Suprapubic skin (tissue), 4 donors: Measurements from ENCODE around the gene HOXA9. TPM values are rescaled to one million over a fixed set of nuclear protein-coding genes. Genes with fewer than 3 reads are reported as not detected.

Experiments
- DNase-seq, 2 donors: peaks; one replicate each; pipeline ENCODE4 v3.0.0-alpha.2; 2019; ENCODE audit warnings: low spot score in 2 of 2
- H3K27ac ChIP-seq: fragments of 200-600 bp; sonication (generic); one replicate; pipeline ENCODE4 v1.5.1; 2019
- H3K27me3 ChIP-seq: fragments of 200-600 bp; sonication (generic); one replicate; pipeline ENCODE4 v1.5.1; 2019
- H3K36me3 ChIP-seq: fragments of 200-600 bp; sonication (generic); one replicate; pipeline ENCODE4 v1.5.1; 2019
- H3K4me1 ChIP-seq: fragments of 200-600 bp; sonication (generic); one replicate; pipeline ENCODE4 v1.5.1; 2019
- H3K4me3 ChIP-seq: fragments of 200-600 bp; sonication (generic); one replicate; pipeline ENCODE4 v1.5.1; 2019; ENCODE audit warnings: mild to moderate bottlenecking
- H3K9me3 ChIP-seq: fragments of 200-600 bp; sonication (generic); one replicate; pipeline ENCODE4 v1.5.1; 2019
- EP300 ChIP-seq: sonication (generic); formaldehyde crosslinking; IDR thresholded peaks from one replicate; pipeline ENCODE4 v1.6.1; 2017; ENCODE audit warnings: antibody characterized with exemption
- POLR2A ChIP-seq, 2 donors: fragments of 450-650 bp; IDR thresholded peaks; one replicate each; pipeline ENCODE4 v1.6.1; 2017; ENCODE audit warnings: antibody characterized with exemption in 2 of 2, mild to moderate bottlenecking in 2 of 2, moderate library complexity in 2 of 2
- POLR2AphosphoS5 ChIP-seq, 3 donors: sonication (generic); formaldehyde crosslinking; IDR thresholded peaks; one replicate each; pipeline ENCODE4 v1.6.1; 2017; ENCODE audit warnings: antibody characterized with exemption in 3 of 3
- WGBS: methylation state at CpG from one replicate; pipeline ENCODE4 v1.1.5; 2018; 5-methylcytosine and 5-hydroxymethylcytosine counted together
- total RNA-seq, 4 donors: library from RNA; depleted of rRNA; stranded (reverse); fragments of >200 nt; gene quantifications; one replicate each; pipeline ENCODE4 v1.1.0, GENCODE V29; 2016
- TF ChIP-seq, protein P1 (sequence below), 2 donors: fragments of 200-600 bp in 1 of 2; fragments of 450-650 bp in 1 of 2; sonication (generic) in 1 of 2; IDR thresholded peaks; one replicate each; pipeline ENCODE4 v1.5.1; 2016 to 2019; ENCODE audit warnings: antibody characterized with exemption in 2 of 2, mild to moderate bottlenecking in 1 of 2, moderate library complexity in 1 of 2

The HOXA9 gene
- total RNA-seq, 4 donors from 2014 or later: 26.7 to 64.8 (median 48.7) TPM

DNA sequence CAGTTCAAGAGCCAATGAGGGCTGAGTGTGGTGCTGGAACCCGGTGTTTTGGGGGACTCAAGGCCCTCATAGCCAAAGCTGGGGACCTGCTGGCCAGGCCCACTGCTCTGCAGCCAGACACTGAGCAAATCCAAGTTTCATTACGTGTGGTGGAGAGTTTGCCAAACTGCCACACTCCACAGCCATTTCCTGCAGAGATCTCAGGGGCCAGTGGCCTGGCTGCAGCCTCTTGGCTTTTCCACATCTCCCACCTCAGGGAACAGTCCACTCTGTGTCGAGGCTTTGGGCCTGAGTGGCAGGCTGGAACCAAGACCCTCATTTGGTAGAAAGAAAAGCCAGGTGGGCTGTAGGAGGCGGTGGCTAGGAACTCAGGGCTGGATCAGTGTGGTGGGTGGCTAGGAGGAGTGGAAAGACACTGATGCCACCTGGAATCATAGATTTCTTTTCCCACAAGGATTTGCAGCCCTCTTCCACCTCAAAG, 16.5 kb upstream of the HOXA9 start:
- H3K27ac ChIP-seq: no peak overlapping the region
- peak; percentile 49 to 72 for DNase-seq

DNA sequence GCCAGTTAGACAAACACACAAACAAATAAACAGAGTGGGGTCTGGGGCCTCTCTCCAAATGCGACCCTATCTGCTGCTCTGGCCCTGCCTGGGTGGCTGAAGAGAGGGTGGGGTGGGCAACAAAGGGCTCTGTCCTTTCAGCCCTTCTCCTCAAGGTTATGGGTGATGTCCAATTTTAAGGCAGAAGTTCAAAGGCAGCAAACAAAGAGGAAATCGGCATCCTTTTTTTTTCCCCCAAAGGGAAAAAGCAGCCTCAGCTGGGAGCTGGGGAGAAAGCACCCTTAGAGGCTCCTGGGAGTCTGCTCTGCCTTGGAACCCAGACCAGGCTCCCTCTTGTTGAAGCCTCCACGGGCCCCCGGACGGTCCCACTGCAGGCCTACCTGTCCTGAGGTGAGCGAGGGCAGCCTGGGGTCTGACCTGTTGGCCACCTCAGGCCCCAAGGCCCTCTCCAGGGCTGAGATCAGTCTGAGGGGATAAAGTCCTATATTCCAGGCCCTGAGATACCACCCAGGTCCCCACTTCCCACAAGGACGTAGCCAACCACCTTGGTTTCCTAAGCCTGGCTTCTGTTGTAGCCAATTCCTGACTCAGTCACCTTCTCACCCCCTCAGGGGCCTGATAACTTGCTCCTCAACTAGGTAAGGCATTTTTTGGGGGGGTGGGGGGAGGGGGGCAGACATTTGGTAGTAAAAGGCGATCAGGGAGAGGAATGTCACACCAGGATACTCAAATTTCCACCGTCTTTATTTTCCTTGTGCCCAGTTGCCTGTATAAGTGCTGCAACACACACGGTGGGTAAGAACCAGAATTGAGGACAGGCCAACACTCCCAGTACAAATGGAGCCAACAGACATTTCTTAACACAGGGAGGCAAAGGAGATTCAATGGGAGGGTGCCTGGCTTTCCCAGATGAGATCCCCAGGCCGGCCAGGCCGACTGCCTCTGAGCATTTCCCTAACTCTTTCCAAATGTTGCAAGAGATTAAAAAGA, 15.4 kb upstream of the HOXA9 start:
- H3K27me3 ChIP-seq: peaks cover 59% of the 10 kb centered on the region
- peak overlapping the region; percentile 32 for H3K4me3 ChIP-seq
- no peaks in the 10 kb centered on the region for H3K36me3 ChIP-seq
- peak overlapping the region; percentile 42 for H3K27ac ChIP-seq
- DNase-seq: peak; percentile 67 to 75
- H3K4me1 ChIP-seq: peaks cover 50% of the 10 kb centered on the region
- no peak for TF ChIP-seq EP300
- TF ChIP-seq, protein P1, sequence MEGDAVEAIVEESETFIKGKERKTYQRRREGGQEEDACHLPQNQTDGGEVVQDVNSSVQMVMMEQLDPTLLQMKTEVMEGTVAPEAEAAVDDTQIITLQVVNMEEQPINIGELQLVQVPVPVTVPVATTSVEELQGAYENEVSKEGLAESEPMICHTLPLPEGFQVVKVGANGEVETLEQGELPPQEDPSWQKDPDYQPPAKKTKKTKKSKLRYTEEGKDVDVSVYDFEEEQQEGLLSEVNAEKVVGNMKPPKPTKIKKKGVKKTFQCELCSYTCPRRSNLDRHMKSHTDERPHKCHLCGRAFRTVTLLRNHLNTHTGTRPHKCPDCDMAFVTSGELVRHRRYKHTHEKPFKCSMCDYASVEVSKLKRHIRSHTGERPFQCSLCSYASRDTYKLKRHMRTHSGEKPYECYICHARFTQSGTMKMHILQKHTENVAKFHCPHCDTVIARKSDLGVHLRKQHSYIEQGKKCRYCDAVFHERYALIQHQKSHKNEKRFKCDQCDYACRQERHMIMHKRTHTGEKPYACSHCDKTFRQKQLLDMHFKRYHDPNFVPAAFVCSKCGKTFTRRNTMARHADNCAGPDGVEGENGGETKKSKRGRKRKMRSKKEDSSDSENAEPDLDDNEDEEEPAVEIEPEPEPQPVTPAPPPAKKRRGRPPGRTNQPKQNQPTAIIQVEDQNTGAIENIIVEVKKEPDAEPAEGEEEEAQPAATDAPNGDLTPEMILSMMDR (IDR thresholded peaks at IDR 0.05): no peak
- TF ChIP-seq POLR2AphosphoS5 (IDR thresholded peaks at IDR 0.05): no peak
- TF ChIP-seq POLR2A (IDR thresholded peaks at IDR 0.05): no peak
- WGBS: 86% methylated on average over 8 of the region's 12 CpGs
- H3K9me3 ChIP-seq: no peaks in the 10 kb centered on the region

More for the DNA sequence above, 16.5 kb upstream of the HOXA9 start:
- H3K36me3 ChIP-seq: no peaks in the 10 kb centered on the region
- H3K4me1 ChIP-seq: peaks cover 49% of the 10 kb centered on the region
- peaks cover 70% of the 10 kb centered on the region for H3K27me3 ChIP-seq
- H3K9me3 ChIP-seq: no peaks in the 10 kb centered on the region
- TF ChIP-seq EP300 (no peak), POLR2A (IDR thresholded peaks at IDR 0.05) (no peak), POLR2AphosphoS5 (IDR thresholded peaks at IDR 0.05) (no peak)
- TF ChIP-seq, protein P1 (IDR thresholded peaks at IDR 0.05): no peak
- no peak overlapping the region for H3K4me3 ChIP-seq
- WGBS: 82% methylated on average over 4 of the region's 4 CpGs

DNA sequence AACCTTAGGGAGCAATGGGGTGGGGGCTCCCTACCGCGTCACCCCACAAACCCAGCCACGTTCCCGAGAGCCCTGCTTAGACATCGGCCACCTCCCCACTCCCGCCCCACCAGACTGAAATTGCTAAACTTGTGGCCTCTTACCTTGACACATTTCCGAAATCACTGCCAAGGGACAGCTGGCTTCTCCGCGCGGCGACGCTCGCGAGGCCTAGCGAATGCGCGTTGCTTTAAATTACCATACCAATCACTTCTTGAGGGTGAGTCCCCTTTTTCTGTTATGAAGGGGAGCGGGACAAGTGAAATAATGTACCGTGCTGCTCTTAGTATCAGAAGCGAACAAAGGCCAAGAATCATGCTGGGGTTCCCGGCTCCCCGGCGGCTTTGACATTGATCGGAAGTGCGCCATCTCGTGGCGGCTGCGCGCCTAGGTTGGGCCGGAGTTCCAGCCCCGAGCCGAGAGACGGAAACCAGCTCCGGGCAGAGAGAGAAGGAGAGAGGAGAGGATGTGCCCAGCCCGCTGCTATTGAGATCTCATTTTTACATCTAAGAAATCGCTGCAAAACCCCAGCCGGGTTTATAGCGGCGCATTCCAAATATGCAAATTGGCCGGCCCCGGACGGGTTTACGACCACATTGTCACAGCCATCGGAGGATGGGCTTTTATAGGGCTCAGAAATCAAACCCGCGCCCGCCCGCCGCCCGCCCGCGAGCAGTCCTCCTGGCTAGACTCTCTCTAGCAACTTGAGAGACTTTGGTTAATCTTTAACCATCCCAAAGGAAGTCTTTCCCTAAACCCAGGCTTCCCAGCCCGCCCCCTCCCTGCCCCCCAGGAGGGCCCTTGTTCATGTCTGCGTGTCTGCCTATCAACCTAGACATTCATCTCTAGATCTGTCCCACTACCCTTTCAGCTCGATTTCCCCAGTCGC, 14.4 kb upstream of the HOXA9 start:
- H3K4me1 ChIP-seq: peaks cover 48% of the 10 kb centered on the region
- DNase-seq: peak; percentile 89 to 91
- peak overlapping the region; percentile 42 for H3K27ac ChIP-seq
- peaks cover 49% of the 10 kb centered on the region for H3K27me3 ChIP-seq
- H3K9me3 ChIP-seq: no peaks in the 10 kb centered on the region
- 36% methylated on average over 56 of the region's 56 CpGs for whole genome bisulfite sequencing
- TF ChIP-seq EP300 (no peak), POLR2AphosphoS5 (IDR thresholded peaks at IDR 0.05) (peak in 1 of 3 donors; percentile 15), POLR2A (IDR thresholded peaks at IDR 0.05) (no peak)
- TF ChIP-seq, protein P1 (IDR thresholded peaks at IDR 0.05): peak; percentile 61 to 93
- H3K36me3 ChIP-seq: no peaks in the 10 kb centered on the region
- H3K4me3 ChIP-seq: peak overlapping the region; percentile 32

DNA sequence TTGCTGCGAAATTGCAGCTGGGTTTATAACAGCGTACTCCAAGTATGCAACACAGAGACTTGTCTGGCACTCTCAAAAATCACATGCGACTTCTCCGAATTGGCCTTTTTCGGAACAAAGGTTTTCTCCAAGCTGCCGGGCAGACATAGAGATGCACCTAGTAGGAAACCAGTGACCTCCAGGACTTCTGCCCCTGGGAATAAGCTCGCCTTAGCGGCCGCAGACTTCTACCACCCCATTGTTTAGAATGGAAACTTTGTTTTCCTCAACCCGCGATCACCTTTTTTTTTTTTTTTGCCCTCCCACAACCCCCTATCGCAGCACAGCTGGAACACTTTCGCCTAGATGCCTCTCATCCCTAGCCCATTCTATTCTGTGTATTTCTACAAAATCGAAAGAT, 13.7 kb upstream of the HOXA9 start:
- Histone ChIP-seq H3K4me3 (peak overlapping the region; percentile 32), H3K27ac (peak overlapping the region; percentile 42), H3K9me3 (no peaks in the 10 kb centered on the region), H3K4me1 (peaks cover 48% of the 10 kb centered on the region), H3K36me3 (no peaks in the 10 kb centered on the region), H3K27me3 (peaks cover 45% of the 10 kb centered on the region)
- 56% methylated on average over 14 of the region's 14 CpGs for WGBS
- peak; percentile 55 to 74 for DNase-seq
- TF ChIP-seq POLR2AphosphoS5 (IDR thresholded peaks at IDR 0.05): no peak
- TF ChIP-seq EP300: no peak
- TF ChIP-seq, protein P1 (IDR thresholded peaks at IDR 0.05): no peak
- TF ChIP-seq POLR2A (IDR thresholded peaks at IDR 0.05): no peak
